Measurements from ENCODE around the gene CORO2B.
A peak's percentile ranks its signal among the peaks of the same experiment; 100 is the strongest.

Gene CORO2B

DNA sequence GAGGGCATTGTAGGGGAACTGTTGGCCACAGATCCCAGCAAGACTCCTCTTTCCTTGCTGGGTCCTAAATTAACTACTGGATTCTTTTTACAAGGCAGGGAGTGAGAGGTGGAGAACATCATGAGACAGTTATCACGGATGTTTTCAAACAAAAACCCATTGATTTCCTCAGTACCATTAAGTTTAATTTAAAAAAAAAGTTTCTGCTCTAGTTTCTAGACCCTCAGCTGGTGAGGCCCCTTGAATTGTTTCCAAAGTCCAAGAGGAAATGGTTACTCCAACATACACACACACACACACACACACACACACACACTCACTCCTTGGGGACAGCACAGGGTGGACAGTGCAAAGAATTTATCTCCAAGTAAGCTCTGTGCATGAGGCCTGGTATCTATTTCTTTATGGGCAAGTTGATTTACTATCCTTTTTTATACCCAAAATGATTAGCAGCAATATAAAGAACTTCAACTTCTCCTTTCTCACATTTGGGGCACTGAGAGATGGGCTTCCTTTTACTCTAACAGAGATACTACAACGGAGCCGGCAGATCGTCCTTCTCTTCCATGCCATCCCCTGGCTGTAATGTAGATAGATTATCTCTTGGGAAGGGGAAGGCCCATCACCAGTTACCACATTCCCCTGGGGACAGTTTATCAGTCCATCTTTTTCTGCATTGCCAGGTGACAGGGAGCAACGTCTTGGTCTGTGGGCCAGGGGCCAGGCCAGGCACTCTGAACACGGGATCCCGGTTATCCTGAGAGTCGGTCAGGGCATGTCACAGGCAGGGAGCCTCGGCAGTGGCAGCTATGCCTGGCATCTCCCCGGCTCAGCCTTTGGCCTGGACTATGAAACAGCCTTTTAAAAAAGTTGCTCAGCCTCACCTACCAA, 54.7 kb downstream of the CORO2B start:
- no peak for DNase-seq (ENCODE audit: low read depth)
- TF ChIP-seq CTCF (conservative IDR thresholded peaks at IDR 0.05; ENCODE audit: low read depth, low read length), result no peak
- no peak overlapping the region for H3K4me3 ChIP-seq (ENCODE audit: low read depth, low read length)

DNA sequence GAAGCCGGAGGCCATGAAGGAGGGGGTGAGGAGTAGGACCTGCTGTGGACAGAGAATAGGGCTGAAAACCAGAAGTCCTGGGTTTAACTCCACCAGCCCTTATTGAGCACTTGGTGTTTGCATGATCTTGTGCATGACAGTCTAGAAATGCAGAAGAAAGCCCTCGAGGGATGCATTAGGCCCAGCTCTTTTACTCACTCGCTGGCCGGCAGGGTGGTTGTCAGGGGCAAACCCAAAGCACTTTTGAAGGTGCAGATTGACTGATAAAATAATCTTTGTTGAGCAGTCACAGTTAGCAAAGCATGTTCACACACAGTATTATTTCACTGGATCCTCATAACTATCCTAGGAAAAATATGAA, 55.3 kb downstream of the CORO2B start:
- DNase-seq (ENCODE audit: low read depth), result no peak
- no peak for TF ChIP-seq CTCF (conservative IDR thresholded peaks at IDR 0.05; ENCODE audit: low read depth, low read length)
- H3K4me3 ChIP-seq (ENCODE audit: low read depth, low read length), result no peak overlapping the region

DNA sequence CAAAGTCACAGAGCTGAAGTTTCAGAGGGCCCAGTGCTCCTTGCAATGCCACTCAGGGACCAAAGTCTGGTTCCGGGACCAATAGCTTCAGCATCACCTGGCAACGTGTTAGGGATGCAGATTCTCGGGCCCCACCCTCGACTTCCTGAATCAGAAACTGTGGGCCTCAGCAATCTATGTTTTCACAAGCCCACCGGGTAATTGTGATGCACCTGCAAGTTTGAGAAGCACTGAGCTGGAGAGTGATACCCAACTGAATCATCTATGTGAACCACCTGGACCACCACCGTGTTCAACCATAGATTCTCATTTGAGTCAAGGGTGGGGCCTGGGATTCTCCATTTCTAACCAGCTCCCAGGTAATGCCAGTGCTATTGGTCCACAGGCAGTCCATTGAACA, 55.7 kb downstream of the CORO2B start:
- DNase-seq (ENCODE audit: low read depth), result no peak
- TF ChIP-seq CTCF (conservative IDR thresholded peaks at IDR 0.05; ENCODE audit: low read depth, low read length), result no peak
- H3K4me3 ChIP-seq (ENCODE audit: low read depth, low read length), result no peak overlapping the region

- DNase-seq (ENCODE audit: low read depth), result no peak
- TF ChIP-seq CTCF (conservative IDR thresholded peaks at IDR 0.05; ENCODE audit: low read depth, low read length), result no peak
Measured at GRCh38 chr15:68635141-68635540, 56.3 kb downstream of the CORO2B start.

GRCh38 chr15:68636256-68636655, 57.5 kb downstream of the CORO2B start:
- H3K4me3 ChIP-seq (ENCODE audit: low read depth, low read length), result no peak overlapping the region
- no peak for DNase-seq (ENCODE audit: low read depth)
- no peak for TF ChIP-seq CTCF (conservative IDR thresholded peaks at IDR 0.05; ENCODE audit: low read depth, low read length)

More at GRCh38 chr15:68635141-68635540, 56.3 kb downstream of the CORO2B start:
- no peak overlapping the region for H3K4me3 ChIP-seq (ENCODE audit: low read depth, low read length)

DNA sequence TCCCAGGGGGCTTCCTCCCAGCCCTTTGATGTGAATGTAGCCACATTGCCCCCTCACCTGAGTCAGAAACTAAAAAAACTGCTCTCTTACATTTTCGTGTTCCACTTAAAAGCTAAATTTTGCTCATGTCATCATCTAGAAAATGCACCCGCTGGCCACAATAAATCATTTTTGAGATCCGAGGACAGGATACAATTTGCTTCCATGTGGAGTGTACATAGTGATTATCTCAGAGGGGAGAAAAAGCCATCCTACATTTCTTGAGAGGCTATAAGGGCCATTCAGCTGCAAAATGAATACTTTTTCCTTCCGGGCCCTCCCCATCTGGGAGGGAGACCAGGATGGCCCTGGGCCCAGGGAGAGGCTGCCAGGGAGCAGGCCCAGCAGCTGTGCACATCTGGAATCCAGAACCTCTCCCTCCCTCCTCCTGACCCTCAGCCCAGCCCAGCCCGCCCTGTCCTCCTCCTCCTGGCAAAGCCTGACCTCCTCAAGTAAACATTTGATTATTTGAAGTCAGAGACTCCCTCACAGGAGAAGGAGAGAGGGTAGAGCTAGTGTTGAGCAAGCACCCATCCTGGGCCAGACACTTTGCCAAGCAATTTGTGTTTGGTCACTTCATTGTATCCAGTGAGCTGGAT, 59.1 kb downstream of the CORO2B start:
- no peak for TF ChIP-seq CTCF (conservative IDR thresholded peaks at IDR 0.05; ENCODE audit: low read depth, low read length)
- H3K4me3 ChIP-seq (ENCODE audit: low read depth, low read length), result no peak overlapping the region
- peak; percentile 28 for DNase-seq (ENCODE audit: low read depth)

Measured in choroid plexus epithelial cell (primary cell).